Endothelial cell of umbilical vein (primary cell): ENCODE measurements around the gene FAM228B. TPM values are rescaled to one million over a fixed set of nuclear protein-coding genes. Genes with fewer than 3 reads are reported as not detected.
"Not testable (repeated sequence)": the region's sequence is repeated elsewhere in the genome, so short reads cannot be mapped to it uniquely, and the experiment has no call there.

Experiments
- BruUV-seq: library from RNA; stranded (reverse); fragments of 400-500 nt; replicated peaks from 2 replicates; lab custom pipeline; 2021; lab: Mats Ljungman, UMichigan
- CTCF ChIA-PET: fragments of 300-600, 350-600 bp; sonication (Branson Sonifier 250); formaldehyde crosslinking; loops from one replicate; lab custom pipeline; 2021; ENCODE audit warnings: antibody characterized with exemption, inconsistent platforms; lab: Charles Lee
- POLR2A ChIA-PET: fragments of 300-600, 350-600 bp; sonication (Branson Sonifier 250); formaldehyde crosslinking; loops from one replicate; lab custom pipeline; 2021; ENCODE audit warnings: antibody characterized with exemption, inconsistent platforms; lab: Charles Lee
- DNase-seq: peaks from one replicate; pipeline ENCODE4 v3.0.0-alpha.2; 2011; ENCODE audit warnings: low read depth, low spot score
- FAIRE-seq: peaks from 2 replicates; lab custom pipeline; 2011; peaks lifted over from hg19 to GRCh38; lab: Jason Lieb, UNC
- H2AFZ ChIP-seq: 2 replicates; pipeline ENCODE4 v1.6.0; 2012; ENCODE audit warnings: low read depth, low read length, control low read depth, inconsistent platforms
- H3K27ac ChIP-seq: 2 replicates; pipeline ENCODE4 v1.5.1; 2011; ENCODE audit warnings: low read depth, mild to moderate bottlenecking, control low read depth, low read length, moderate library complexity; ENCODE audit not compliant: insufficient read depth
- H3K27me3 ChIP-seq, 2 experiments: 2 replicates each; pipeline versions ENCODE4 v1.6.0 to v1.6.1; 2011; ENCODE audit warnings: low read length in 2 of 2, mixed read lengths in 1 of 2; ENCODE audit not compliant: control insufficient read depth in 2 of 2, insufficient read depth in 2 of 2
- H3K36me3 ChIP-seq, 2 experiments: 2 replicates in 1 of 2; 3 replicates in 1 of 2; pipeline ENCODE4 v1.5.1; 2011; ENCODE audit warnings: low read length in 2 of 2, mild to moderate bottlenecking in 1 of 2, moderate library complexity in 1 of 2; ENCODE audit not compliant: control insufficient read depth in 2 of 2, insufficient read depth in 2 of 2; ENCODE audit errors: extremely low read depth in 1 of 2
- H3K4me1 ChIP-seq: 3 replicates; pipeline ENCODE4 v1.5.1; 2011; ENCODE audit warnings: mild to moderate bottlenecking, low read length; ENCODE audit not compliant: control insufficient read depth, insufficient read depth; ENCODE audit errors: extremely low read depth
- H3K4me2 ChIP-seq: 2 replicates; pipeline ENCODE4 v1.6.1; 2011; ENCODE audit warnings: low read length, control low read depth, mixed read lengths; ENCODE audit not compliant: insufficient read depth
- H3K4me3 ChIP-seq, 3 experiments: fragments of 200-600 bp in 1 of 3; sonication (generic), shearing (Covaris generic) in 1 of 3; replicated peaks in 1 of 3; 2 replicates each; pipeline ENCODE4 v1.5.1; 2011 to 2016; ENCODE audit warnings: control low read depth in 3 of 3, low read length in 3 of 3, mild to moderate bottlenecking in 2 of 3, inconsistent platforms in 1 of 3, low read depth in 1 of 3, moderate library complexity in 1 of 3; ENCODE audit not compliant: insufficient read depth in 1 of 3
- H3K79me2 ChIP-seq: 2 replicates; pipeline ENCODE4 v1.6.0; 2012; ENCODE audit warnings: low read length, inconsistent platforms; ENCODE audit not compliant: control insufficient read depth, insufficient read depth
- H3K9ac ChIP-seq: replicated peaks from 2 replicates; pipeline ENCODE3; 2011; ENCODE audit warnings: low read length, control low read depth; ENCODE audit not compliant: insufficient read depth; ENCODE audit errors: extremely low read depth
- H3K9me1 ChIP-seq: replicated peaks from 3 replicates; pipeline ENCODE4 v1.6.0; 2011; ENCODE audit warnings: mild to moderate bottlenecking, low read length; ENCODE audit not compliant: control insufficient read depth, insufficient read depth; ENCODE audit errors: extremely low read depth
- H3K9me3 ChIP-seq: replicated peaks from 2 replicates; pipeline ENCODE4 v1.5.1; 2012; ENCODE audit warnings: low read length, inconsistent platforms; ENCODE audit not compliant: control insufficient read depth, insufficient read depth
- H4K20me1 ChIP-seq: replicated peaks from 2 replicates; pipeline ENCODE3; 2011; ENCODE audit warnings: mild to moderate bottlenecking, low read length; ENCODE audit not compliant: control insufficient read depth, insufficient read depth; ENCODE audit errors: extremely low read depth
- POLR2A ChIP-seq: IDR thresholded peaks from 2 replicates; pipeline ENCODE4 v1.6.1; 2012; ENCODE audit warnings: low read depth, mild to moderate bottlenecking, control low read depth, low read length
- POLR2AphosphoS5 ChIP-seq: IDR thresholded peaks from 2 replicates; pipeline ENCODE4 v1.6.1; 2012; ENCODE audit warnings: low read depth, mild to moderate bottlenecking, control low read depth, low read length, moderate library complexity; ENCODE audit not compliant: insufficient read depth
- dilution Hi-C: fragments of 300-500 bp; cut with MboI; formaldehyde crosslinking; loops from one replicate; pipeline ENCODE4 v1.15.0; 2019; ENCODE audit warnings: low sequenced_read_pairs; ENCODE audit not compliant: extremely low pct_ligation_motif_present
- intact Hi-C: fragments of 100-400 bp; cut with micrococcal nuclease; formaldehyde crosslinking; loops from one replicate; pipeline ENCODE4 v1.10.0; 2022
- polyA plus RNA-seq, 4 experiments: library from polyadenylated mRNA; depleted of rRNA in 3 of 4; stranded (reverse) in 3 of 4; unstranded in 1 of 4; fragments of >200 nt; gene quantifications; 2 replicates each; pipeline versions ENCODE4 v1.2.1 to v1.2.3, GENCODE V29; 2011 to 2012; ENCODE audit warnings: missing spikeins in 1 of 4
- total RNA-seq: library from RNA; stranded (reverse); gene quantifications from 2 replicates; pipeline ENCODE4 v1.2.3, GENCODE V29; 2021
- TF ChIP-seq, protein P1 (sequence below), 2 donors: IDR thresholded peaks; 1 replicate in 1 of 2; 2 replicates in 1 of 2; pipeline ENCODE4 v1.5.1; 2011; ENCODE audit warnings: low read length in 2 of 2, mild to moderate bottlenecking in 2 of 2, moderate library complexity in 2 of 2, control low read depth in 1 of 2, inconsistent platforms in 1 of 2, low read depth in 1 of 2; ENCODE audit not compliant: insufficient read depth in 1 of 2; ENCODE audit errors: extremely low read depth in 1 of 2

FAM228B gene
- total and polyA plus RNA-seq, 2 donors (not counting 3 experiments of a cell fraction or from before 2014, with no cell fraction given) = 1.6 to 11.9 TPM

- no peak overlapping the region for H3K4me2 ChIP-seq
- no peaks in the 10 kb centered on the region for H3K36me3 ChIP-seq
- CTCF ChIA-PET = interaction anchor here (1.0 to 1.2 kb wide), 3 partner anchors 9 to 424 kb away, joined by 3 read pairs; no protein-coding TSS in a partner anchor
- no peaks in the 10 kb centered on the region for H4K20me1 ChIP-seq
- TF ChIP-seq, protein P1, sequence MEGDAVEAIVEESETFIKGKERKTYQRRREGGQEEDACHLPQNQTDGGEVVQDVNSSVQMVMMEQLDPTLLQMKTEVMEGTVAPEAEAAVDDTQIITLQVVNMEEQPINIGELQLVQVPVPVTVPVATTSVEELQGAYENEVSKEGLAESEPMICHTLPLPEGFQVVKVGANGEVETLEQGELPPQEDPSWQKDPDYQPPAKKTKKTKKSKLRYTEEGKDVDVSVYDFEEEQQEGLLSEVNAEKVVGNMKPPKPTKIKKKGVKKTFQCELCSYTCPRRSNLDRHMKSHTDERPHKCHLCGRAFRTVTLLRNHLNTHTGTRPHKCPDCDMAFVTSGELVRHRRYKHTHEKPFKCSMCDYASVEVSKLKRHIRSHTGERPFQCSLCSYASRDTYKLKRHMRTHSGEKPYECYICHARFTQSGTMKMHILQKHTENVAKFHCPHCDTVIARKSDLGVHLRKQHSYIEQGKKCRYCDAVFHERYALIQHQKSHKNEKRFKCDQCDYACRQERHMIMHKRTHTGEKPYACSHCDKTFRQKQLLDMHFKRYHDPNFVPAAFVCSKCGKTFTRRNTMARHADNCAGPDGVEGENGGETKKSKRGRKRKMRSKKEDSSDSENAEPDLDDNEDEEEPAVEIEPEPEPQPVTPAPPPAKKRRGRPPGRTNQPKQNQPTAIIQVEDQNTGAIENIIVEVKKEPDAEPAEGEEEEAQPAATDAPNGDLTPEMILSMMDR (IDR thresholded peaks at IDR 0.05; ENCODE audit: extremely low read depth in 1 of 2, insufficient read depth in 1 of 2, low read depth in 1 of 2, low read length in 2 of 2) = no peak
- peaks cover 5 to 7% of the 10 kb centered on the region in 2 experiments for H3K27me3 ChIP-seq
- H3K4me1 ChIP-seq = no peaks in the 10 kb centered on the region
- no peak overlapping the region for H3K9ac ChIP-seq
- no peak for DNase-seq
- H3K9me3 ChIP-seq = no peaks in the 10 kb centered on the region
- BruUV-seq = no TSS peak
- dilution Hi-C loops = no loop called here
- no peak overlapping the region for H3K27ac ChIP-seq
- POLR2A ChIA-PET = no interaction called here
- no peaks in the 10 kb centered on the region for H3K79me2 ChIP-seq
- H3K9me1 ChIP-seq = no peaks in the 10 kb centered on the region
- intact Hi-C loops = no loop called here
- no peak overlapping the region for H3K4me3 ChIP-seq
- no peak for FAIRE-seq
- no peak overlapping the region for H2AFZ ChIP-seq
These were observed 67.9 kb downstream of the FAM228B start for GRCh38 chr2:24191156-24191555.

DNA sequence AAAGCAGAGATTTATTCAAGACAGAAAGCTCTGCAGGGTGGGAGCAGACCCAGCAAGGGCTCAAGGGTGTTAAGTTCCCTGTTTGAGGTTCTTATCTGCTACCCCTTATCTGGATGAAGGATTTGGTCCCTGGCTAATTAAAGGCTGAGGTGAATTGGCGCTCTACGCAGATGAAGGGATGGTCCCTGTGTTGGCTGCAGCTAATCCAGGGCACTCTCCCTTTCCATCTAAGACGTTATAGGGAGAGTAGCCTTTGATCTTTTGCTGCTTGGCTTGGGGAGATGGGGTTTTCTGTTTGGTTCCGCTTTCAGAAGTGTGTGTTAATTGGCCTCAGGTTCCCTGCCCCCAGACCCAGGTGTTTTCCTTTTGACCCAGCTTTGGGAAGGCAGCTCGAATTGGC, 68.6 kb downstream of the FAM228B start:
- no peak overlapping the region for H3K4me2 ChIP-seq
- H3K9me3 ChIP-seq = no peaks in the 10 kb centered on the region
- dilution Hi-C loops (no loop called here), intact Hi-C loops (no loop called here)
- ChIA-PET CTCF (interaction anchor here (1.0 to 1.2 kb wide), 2 partner anchors 10 to 423 kb away, joined by 3 read pairs; no protein-coding TSS in a partner anchor), POLR2A (no interaction called here)
- H3K27me3 ChIP-seq = peaks cover 5 to 7% of the 10 kb centered on the region in 2 experiments
- no peaks in the 10 kb centered on the region for H4K20me1 ChIP-seq
- no peak for TF ChIP-seq POLR2AphosphoS5
- no peak for TF ChIP-seq POLR2A
- H3K36me3 ChIP-seq = no peaks in the 10 kb centered on the region
- BruUV-seq = no TSS peak
- FAIRE-seq = no peak
- no peaks in the 10 kb centered on the region for H3K79me2 ChIP-seq
- H3K4me3 ChIP-seq = no peak overlapping the region
- no peaks in the 10 kb centered on the region for H3K4me1 ChIP-seq
- no peak overlapping the region for H3K27ac ChIP-seq
- DNase-seq = no peak
- H3K9me1 ChIP-seq = no peaks in the 10 kb centered on the region
- no peak overlapping the region for H2AFZ ChIP-seq
- no peak overlapping the region for H3K9ac ChIP-seq

- BruUV-seq, intact Hi-C loops, H3K27ac ChIP-seq, H3K27me3 ChIP-seq, H3K4me1 ChIP-seq, H3K79me2 ChIP-seq, H3K9ac ChIP-seq, POLR2A ChIA-PET, FAIRE-seq, H4K20me1 ChIP-seq, H3K9me3 ChIP-seq, H2AFZ ChIP-seq, H3K36me3 ChIP-seq, CTCF ChIA-PET, DNase-seq, H3K9me1 ChIP-seq, H3K4me3 ChIP-seq, dilution Hi-C loops, H3K4me2 ChIP-seq: not testable (repeated sequence)
These were observed 73.9 kb downstream of the FAM228B start for GRCh38 chr2:24197213-24197612.
